Liver (tissue), 9 donors: Measurements from ENCODE around the gene EFNA3. TPM values are rescaled to one million over a fixed set of nuclear protein-coding genes. Genes with fewer than 3 reads are reported as not detected.

Source experiments
- DNase-seq: peaks from one replicate; pipeline ENCODE4 v3.0.0-alpha.2; 2017; ENCODE audit warnings: low spot score
- H3K27ac ChIP-seq, 2 donors: one replicate each; pipeline ENCODE4 v1.7.0; 2013; ENCODE audit warnings: inconsistent platforms in 2 of 2, low read length in 2 of 2, control low read depth in 1 of 2, low read depth in 1 of 2, mild to moderate bottlenecking in 1 of 2
- H3K27me3 ChIP-seq, 4 donors: one replicate each; pipeline versions ENCODE4 v1.6.1 to v1.7.0; 2013; ENCODE audit warnings: low read length in 3 of 4, inconsistent platforms in 1 of 4, mild to moderate bottlenecking in 1 of 4, moderate library complexity in 1 of 4; ENCODE audit not compliant: control insufficient read depth in 4 of 4, insufficient read depth in 4 of 4
- H3K36me3 ChIP-seq, 4 donors: one replicate each; pipeline versions ENCODE4 v1.6.1 to v1.7.0; 2013; ENCODE audit warnings: low read length in 3 of 4, mild to moderate bottlenecking in 3 of 4, low read depth in 1 of 4, moderate library complexity in 1 of 4; ENCODE audit not compliant: control insufficient read depth in 4 of 4, insufficient read depth in 3 of 4
- H3K4me1 ChIP-seq, 4 donors: one replicate each; pipeline versions ENCODE4 v1.6.1 to v1.7.0; 2013; ENCODE audit warnings: low read length in 3 of 4, mild to moderate bottlenecking in 3 of 4, moderate library complexity in 1 of 4; ENCODE audit not compliant: control insufficient read depth in 4 of 4, insufficient read depth in 4 of 4
- H3K4me3 ChIP-seq, 3 donors: one replicate each; pipeline versions ENCODE4 v1.6.1 to v1.7.0; 2013; ENCODE audit warnings: low read length in 3 of 3, control low read depth in 1 of 3, low read depth in 1 of 3, mild to moderate bottlenecking in 1 of 3
- H3K9ac ChIP-seq, 2 donors: one replicate each; pipeline ENCODE4 v1.7.0; 2013; ENCODE audit warnings: low read length in 2 of 2, mild to moderate bottlenecking in 2 of 2, moderate library complexity in 2 of 2, control low read depth in 1 of 2, low read depth in 1 of 2
- H3K9me3 ChIP-seq, 4 donors: one replicate each; pipeline versions ENCODE4 v1.6.1 to v1.7.0; 2013; ENCODE audit warnings: low read length in 3 of 4; ENCODE audit not compliant: control insufficient read depth in 4 of 4
- FOXA2 ChIP-seq: IDR thresholded peaks from 2 replicates; pipeline ENCODE4 v1.6.1; 2016; ENCODE audit warnings: antibody characterized with exemption
- GABPA ChIP-seq, 2 donors: IDR thresholded peaks in 1 of 2; conservative IDR thresholded peaks in 1 of 2; 2 replicates each; pipeline ENCODE4 v1.6.1; 2016; ENCODE audit warnings: antibody characterized with exemption in 2 of 2, mild to moderate bottlenecking in 1 of 2, moderate library complexity in 1 of 2
- HNF4A ChIP-seq, 2 donors: conservative IDR thresholded peaks; 2 replicates each; pipeline ENCODE4 v1.6.1; 2016; ENCODE audit warnings: antibody characterized with exemption in 2 of 2, mild to moderate bottlenecking in 2 of 2
- HNF4G ChIP-seq: IDR thresholded peaks from 2 replicates; pipeline ENCODE4 v1.6.1; 2016; ENCODE audit warnings: antibody characterized with exemption
- JUND ChIP-seq, 2 donors: IDR thresholded peaks; 2 replicates each; pipeline ENCODE4 v1.6.1; 2016; ENCODE audit warnings: antibody characterized with exemption in 2 of 2
- NR2F2 ChIP-seq: IDR thresholded peaks from 2 replicates; pipeline ENCODE4 v1.6.1; 2016; ENCODE audit warnings: antibody characterized with exemption
- RAD21 ChIP-seq, 2 donors: IDR thresholded peaks; 2 replicates each; pipeline ENCODE4 v1.6.1; 2016; ENCODE audit warnings: antibody characterized with exemption in 2 of 2, mild to moderate bottlenecking in 2 of 2
- RXRA ChIP-seq, 2 donors: IDR thresholded peaks; 2 replicates each; pipeline ENCODE4 v1.6.1; 2017 to 2018; ENCODE audit warnings: antibody characterized with exemption in 2 of 2, mild to moderate bottlenecking in 1 of 2
- SP1 ChIP-seq: IDR thresholded peaks from 2 replicates; pipeline ENCODE4 v1.6.1; 2018; ENCODE audit warnings: antibody characterized with exemption, mild to moderate bottlenecking
- TAF1 ChIP-seq: conservative IDR thresholded peaks from 2 replicates; pipeline ENCODE4 v1.6.1; 2016; ENCODE audit warnings: antibody characterized with exemption, mild to moderate bottlenecking
- YY1 ChIP-seq: IDR thresholded peaks from 2 replicates; pipeline ENCODE4 v1.6.1; 2016; ENCODE audit warnings: antibody characterized with exemption, mild to moderate bottlenecking
- WGBS: extraction: QIAGEN DNeasy Blood & Tissue Kit; methylation state at CpG from one replicate; pipeline ENCODE4 v1.1.7; 2013; 5-methylcytosine and 5-hydroxymethylcytosine counted together
- polyA plus RNA-seq, 2 donors: library from polyadenylated mRNA; stranded (reverse) in 1 of 2; unstranded in 1 of 2; fragments of 200-250 nt in 1 of 2; fragments of >200 nt in 1 of 2; fragmentation: Nextera tagmentation in 1 of 2; extraction: Ambion mirVana in 1 of 2; gene quantifications; one replicate each; pipeline versions ENCODE4 v1.2.1 to v1.2.3, GENCODE V29; 2013 to 2015
- total RNA-seq, 2 donors: library from RNA; depleted of rRNA; stranded (reverse); fragments of >200 nt; gene quantifications; one replicate each; pipeline ENCODE4 v1.2.3, GENCODE V29; 2014
- TF ChIP-seq, protein P1 (sequence below): fragments of 150-350 bp; IDR thresholded peaks from 2 replicates; pipeline ENCODE4 v1.5.1; 2017; ENCODE audit warnings: improper control_type of control experiment, low read depth, low read length; ENCODE audit not compliant: missing input control
- TF ChIP-seq, protein P2 (sequence below): IDR thresholded peaks from 2 replicates; pipeline ENCODE4 v1.6.1; 2016; ENCODE audit warnings: antibody characterized with exemption, mild to moderate bottlenecking
- TF ChIP-seq, protein P3 (sequence below): IDR thresholded peaks from 2 replicates; pipeline ENCODE4 v1.6.1; 2016; ENCODE audit warnings: antibody characterized with exemption
- TF ChIP-seq, protein P4 (sequence below): IDR thresholded peaks from 2 replicates; pipeline ENCODE4 v1.6.1; 2016; ENCODE audit warnings: antibody characterized with exemption
- donor health status: healthy.
- donor health status: healthy.
- donor health status: healthy.
- donor health status: healthy.
- donor health status: healthy.

EFNA3 gene
- total and polyA plus RNA-seq, 4 donors = 0.47 to 3.7 (median 1.1) TPM

DNA sequence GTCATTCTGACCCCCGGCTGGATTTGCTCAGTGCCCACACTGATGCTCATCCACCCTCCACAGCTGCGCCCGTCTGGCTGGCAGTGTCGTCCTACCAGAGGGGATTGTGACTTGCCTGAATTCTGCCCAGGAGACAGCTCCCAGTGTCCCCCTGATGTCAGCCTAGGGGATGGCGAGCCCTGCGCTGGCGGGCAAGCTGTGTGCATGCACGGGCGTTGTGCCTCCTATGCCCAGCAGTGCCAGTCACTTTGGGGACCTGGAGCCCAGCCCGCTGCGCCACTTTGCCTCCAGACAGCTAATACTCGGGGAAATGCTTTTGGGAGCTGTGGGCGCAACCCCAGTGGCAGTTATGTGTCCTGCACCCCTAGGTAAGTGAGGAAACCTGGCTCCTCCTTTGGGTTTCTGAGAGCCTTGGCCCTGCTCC lies 20.8 kb upstream of the EFNA3 start:
- Histone ChIP-seq H3K4me3 (no peak overlapping the region), H3K9me3 (no peaks in the 10 kb centered on the region), H3K9ac (no peak overlapping the region), H3K27ac (no peak overlapping the region), H3K27me3 (no peaks in the 10 kb centered on the region), H3K4me1 (peaks cover 0 to 17% (median 12%) of the 10 kb centered on the region in 4 donors), H3K36me3 (peaks cover 0 to 16% (median 11%) of the 10 kb centered on the region in 4 donors)
- TF ChIP-seq GABPA (IDR thresholded peaks at IDR 0.05 in 1 of 2, conservative IDR thresholded peaks at IDR 0.05 in 1 of 2) (no peak), HNF4G (no peak), RXRA (IDR thresholded peaks at IDR 0.05) (no peak), HNF4A (conservative IDR thresholded peaks at IDR 0.05) (no peak), SP1 (no peak), TAF1 (no peak), FOXA2 (no peak), RAD21 (IDR thresholded peaks at IDR 0.05) (no peak)
- TF ChIP-seq, protein P1, sequence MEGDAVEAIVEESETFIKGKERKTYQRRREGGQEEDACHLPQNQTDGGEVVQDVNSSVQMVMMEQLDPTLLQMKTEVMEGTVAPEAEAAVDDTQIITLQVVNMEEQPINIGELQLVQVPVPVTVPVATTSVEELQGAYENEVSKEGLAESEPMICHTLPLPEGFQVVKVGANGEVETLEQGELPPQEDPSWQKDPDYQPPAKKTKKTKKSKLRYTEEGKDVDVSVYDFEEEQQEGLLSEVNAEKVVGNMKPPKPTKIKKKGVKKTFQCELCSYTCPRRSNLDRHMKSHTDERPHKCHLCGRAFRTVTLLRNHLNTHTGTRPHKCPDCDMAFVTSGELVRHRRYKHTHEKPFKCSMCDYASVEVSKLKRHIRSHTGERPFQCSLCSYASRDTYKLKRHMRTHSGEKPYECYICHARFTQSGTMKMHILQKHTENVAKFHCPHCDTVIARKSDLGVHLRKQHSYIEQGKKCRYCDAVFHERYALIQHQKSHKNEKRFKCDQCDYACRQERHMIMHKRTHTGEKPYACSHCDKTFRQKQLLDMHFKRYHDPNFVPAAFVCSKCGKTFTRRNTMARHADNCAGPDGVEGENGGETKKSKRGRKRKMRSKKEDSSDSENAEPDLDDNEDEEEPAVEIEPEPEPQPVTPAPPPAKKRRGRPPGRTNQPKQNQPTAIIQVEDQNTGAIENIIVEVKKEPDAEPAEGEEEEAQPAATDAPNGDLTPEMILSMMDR = no peak
- TF ChIP-seq, protein P2, sequence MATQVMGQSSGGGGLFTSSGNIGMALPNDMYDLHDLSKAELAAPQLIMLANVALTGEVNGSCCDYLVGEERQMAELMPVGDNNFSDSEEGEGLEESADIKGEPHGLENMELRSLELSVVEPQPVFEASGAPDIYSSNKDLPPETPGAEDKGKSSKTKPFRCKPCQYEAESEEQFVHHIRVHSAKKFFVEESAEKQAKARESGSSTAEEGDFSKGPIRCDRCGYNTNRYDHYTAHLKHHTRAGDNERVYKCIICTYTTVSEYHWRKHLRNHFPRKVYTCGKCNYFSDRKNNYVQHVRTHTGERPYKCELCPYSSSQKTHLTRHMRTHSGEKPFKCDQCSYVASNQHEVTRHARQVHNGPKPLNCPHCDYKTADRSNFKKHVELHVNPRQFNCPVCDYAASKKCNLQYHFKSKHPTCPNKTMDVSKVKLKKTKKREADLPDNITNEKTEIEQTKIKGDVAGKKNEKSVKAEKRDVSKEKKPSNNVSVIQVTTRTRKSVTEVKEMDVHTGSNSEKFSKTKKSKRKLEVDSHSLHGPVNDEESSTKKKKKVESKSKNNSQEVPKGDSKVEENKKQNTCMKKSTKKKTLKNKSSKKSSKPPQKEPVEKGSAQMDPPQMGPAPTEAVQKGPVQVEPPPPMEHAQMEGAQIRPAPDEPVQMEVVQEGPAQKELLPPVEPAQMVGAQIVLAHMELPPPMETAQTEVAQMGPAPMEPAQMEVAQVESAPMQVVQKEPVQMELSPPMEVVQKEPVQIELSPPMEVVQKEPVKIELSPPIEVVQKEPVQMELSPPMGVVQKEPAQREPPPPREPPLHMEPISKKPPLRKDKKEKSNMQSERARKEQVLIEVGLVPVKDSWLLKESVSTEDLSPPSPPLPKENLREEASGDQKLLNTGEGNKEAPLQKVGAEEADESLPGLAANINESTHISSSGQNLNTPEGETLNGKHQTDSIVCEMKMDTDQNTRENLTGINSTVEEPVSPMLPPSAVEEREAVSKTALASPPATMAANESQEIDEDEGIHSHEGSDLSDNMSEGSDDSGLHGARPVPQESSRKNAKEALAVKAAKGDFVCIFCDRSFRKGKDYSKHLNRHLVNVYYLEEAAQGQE = no peak
- TF ChIP-seq, protein P3, sequence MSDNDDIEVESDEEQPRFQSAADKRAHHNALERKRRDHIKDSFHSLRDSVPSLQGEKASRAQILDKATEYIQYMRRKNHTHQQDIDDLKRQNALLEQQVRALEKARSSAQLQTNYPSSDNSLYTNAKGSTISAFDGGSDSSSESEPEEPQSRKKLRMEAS = no peak
- DNase-seq = no peak
- WGBS = 96% methylated on average over 13 of the region's 13 CpGs

DNA sequence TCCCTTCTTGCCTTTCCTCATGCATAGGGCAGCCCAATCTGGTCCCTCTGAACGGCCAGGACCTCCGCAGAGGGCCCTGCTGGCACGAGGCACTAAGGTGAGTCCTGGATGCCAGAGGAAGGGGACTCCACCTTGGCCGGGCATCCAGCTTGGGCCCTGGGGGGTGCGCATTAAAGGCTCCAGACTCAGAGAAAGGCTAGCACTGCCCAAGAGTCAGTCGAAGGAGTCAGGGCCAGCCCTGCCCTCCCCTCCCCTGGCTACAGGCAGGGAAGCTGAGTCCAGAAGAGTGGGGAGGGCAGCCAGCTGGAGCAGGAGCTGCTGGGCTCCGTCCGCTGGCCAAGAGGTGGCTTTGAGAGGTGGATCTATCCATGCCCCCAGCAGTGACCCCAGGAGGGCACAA lies 17.9 kb upstream of the EFNA3 start:
- peaks cover 0 to 16% (median 11%) of the 10 kb centered on the region in 4 donors for H3K36me3 ChIP-seq

More for the DNA sequence above, 17.9 kb upstream of the EFNA3 start:
- WGBS = 94% methylated on average over 8 of the region's 8 CpGs
- no peaks in the 10 kb centered on the region for H3K9me3 ChIP-seq
- H3K27me3 ChIP-seq = no peaks in the 10 kb centered on the region
- DNase-seq = no peak
- TF ChIP-seq RXRA (IDR thresholded peaks at IDR 0.05) = no peak
- TF ChIP-seq, protein P4, sequence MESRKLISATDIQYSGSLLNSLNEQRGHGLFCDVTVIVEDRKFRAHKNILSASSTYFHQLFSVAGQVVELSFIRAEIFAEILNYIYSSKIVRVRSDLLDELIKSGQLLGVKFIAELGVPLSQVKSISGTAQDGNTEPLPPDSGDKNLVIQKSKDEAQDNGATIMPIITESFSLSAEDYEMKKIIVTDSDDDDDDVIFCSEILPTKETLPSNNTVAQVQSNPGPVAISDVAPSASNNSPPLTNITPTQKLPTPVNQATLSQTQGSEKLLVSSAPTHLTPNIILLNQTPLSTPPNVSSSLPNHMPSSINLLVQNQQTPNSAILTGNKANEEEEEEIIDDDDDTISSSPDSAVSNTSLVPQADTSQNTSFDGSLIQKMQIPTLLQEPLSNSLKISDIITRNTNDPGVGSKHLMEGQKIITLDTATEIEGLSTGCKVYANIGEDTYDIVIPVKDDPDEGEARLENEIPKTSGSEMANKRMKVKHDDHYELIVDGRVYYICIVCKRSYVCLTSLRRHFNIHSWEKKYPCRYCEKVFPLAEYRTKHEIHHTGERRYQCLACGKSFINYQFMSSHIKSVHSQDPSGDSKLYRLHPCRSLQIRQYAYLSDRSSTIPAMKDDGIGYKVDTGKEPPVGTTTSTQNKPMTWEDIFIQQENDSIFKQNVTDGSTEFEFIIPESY = no peak
- no peak for TF ChIP-seq SP1
- TF ChIP-seq JUND (IDR thresholded peaks at IDR 0.05) = no peak
- TF ChIP-seq NR2F2 = no peak
- TF ChIP-seq, protein P1 = no peak
- no peak for TF ChIP-seq FOXA2
- TF ChIP-seq HNF4A (conservative IDR thresholded peaks at IDR 0.05) = no peak
- TF ChIP-seq YY1 = no peak
- TF ChIP-seq TAF1 = no peak
- TF ChIP-seq HNF4G = no peak
- TF ChIP-seq, protein P3 = no peak
- H3K27ac ChIP-seq = no peak overlapping the region
- H3K4me1 ChIP-seq = peaks cover 7 to 36% (median 30%) of the 10 kb centered on the region in 4 donors
- H3K9ac ChIP-seq = no peak overlapping the region
- H3K4me3 ChIP-seq = no peak overlapping the region
